ENCODE data around the gene AK8. TPM values are rescaled to one million over a fixed set of nuclear protein-coding genes. Genes with fewer than 3 reads are reported as not detected.

AK8 gene
- total and polyA plus RNA-seq, 2 experiments from 2014 or later: 0.40 to 4.5 TPM

DNA sequence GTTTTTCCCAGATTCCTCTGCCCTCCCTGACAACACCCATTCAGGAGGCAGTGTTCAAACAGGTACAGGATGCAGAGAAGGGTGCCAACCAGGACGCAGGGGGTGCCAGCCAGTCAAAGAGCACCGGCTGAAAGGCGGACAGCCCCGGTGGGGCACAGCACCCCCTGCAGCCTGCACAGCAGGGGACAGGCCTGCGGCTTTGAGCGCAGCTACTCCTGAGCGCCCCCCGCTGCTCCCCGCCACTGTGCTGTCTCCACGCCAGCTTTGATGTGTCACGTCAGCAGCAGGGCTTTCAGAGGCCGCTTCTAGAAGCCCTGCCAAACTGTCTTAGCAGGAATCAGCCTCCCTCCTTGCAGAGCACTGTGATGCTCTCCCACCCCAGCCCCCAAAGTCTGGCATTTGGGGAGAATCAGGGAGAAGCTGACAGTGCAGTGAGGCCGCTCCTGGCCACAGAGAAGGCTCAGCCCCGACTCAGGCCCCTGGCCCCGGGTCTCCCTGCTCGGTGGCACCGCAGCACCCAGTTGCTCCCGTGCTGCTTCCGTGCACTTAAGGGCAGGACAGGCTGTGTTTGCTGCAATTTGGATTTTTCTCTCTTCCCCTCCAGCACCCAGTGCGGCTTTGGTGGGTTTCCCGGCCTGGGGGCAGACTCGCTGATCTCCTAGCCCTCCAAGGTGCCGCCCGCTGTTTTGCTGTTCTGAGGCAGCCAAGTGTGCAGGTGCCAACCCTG, 20.3 kb downstream of the AK8 start:
- DNase-seq (ENCODE audit: low spot score): peak; percentile 51
- Histone ChIP-seq H3K4me3 (no peak overlapping the region), H3K4me2 (peak overlapping the region; percentile 57), H3K27me3 (no peaks in the 10 kb centered on the region), H3K79me2 (no peaks in the 10 kb centered on the region), H3K36me3 (replicated peaks; ENCODE audit: insufficient read depth, low read depth) (no peaks in the 10 kb centered on the region), H3K4me1 (ENCODE audit: insufficient read depth) (peaks cover 7% of the 10 kb centered on the region), H3K9me2 (replicated peaks; ENCODE audit: insufficient read depth) (no peaks in the 10 kb centered on the region), H4K20me1 (ENCODE audit: insufficient read depth, poor library complexity, severe bottlenecking) (no peaks in the 10 kb centered on the region), H2AFZ (no peak overlapping the region), H3K27ac (peak overlapping the region; percentile 79), H3K9me3 (ENCODE audit: low read depth) (no peaks in the 10 kb centered on the region)
- WGBS (ENCODE audit: low lambda C conversion rate, missing lambda C conversion rate): 78% methylated on average over 24 of the region's 24 CpGs
- TF ChIP-seq CTCF (IDR thresholded peaks at IDR 0.05; ENCODE audit: poor library complexity) (peak; percentile 14), EZH2 (IDR thresholded peaks at IDR 0.05; ENCODE audit: borderline replicate concordance) (no peak), EZH2phosphoT487 (IDR thresholded peaks at IDR 0.05; ENCODE audit: low read depth, severe bottlenecking, unreplicated experiment) (no peak)

GRCh38 chr9:132857031-132857430, 21.1 kb downstream of the AK8 start:
- no peak overlapping the region for H2AFZ ChIP-seq
- H3K27me3 ChIP-seq: no peaks in the 10 kb centered on the region
- peak overlapping the region; percentile 57 for H3K4me2 ChIP-seq
- H3K4me3 ChIP-seq: no peak overlapping the region
- no peaks in the 10 kb centered on the region for H3K9me2 ChIP-seq (replicated peaks; ENCODE audit: insufficient read depth)
- no peaks in the 10 kb centered on the region for H3K9me3 ChIP-seq (ENCODE audit: low read depth)
- H4K20me1 ChIP-seq (ENCODE audit: insufficient read depth, poor library complexity, severe bottlenecking): no peaks in the 10 kb centered on the region
- peaks cover 7% of the 10 kb centered on the region for H3K4me1 ChIP-seq (ENCODE audit: insufficient read depth)
- TF ChIP-seq EZH2 (IDR thresholded peaks at IDR 0.05; ENCODE audit: borderline replicate concordance) (no peak), CTCF (IDR thresholded peaks at IDR 0.05; ENCODE audit: poor library complexity) (no peak), EZH2phosphoT487 (IDR thresholded peaks at IDR 0.05; ENCODE audit: low read depth, severe bottlenecking, unreplicated experiment) (no peak)
- peak; percentile 76 for DNase-seq (ENCODE audit: low spot score)
- WGBS (ENCODE audit: low lambda C conversion rate, missing lambda C conversion rate): 62% methylated on average over 8 of the region's 8 CpGs
- H3K36me3 ChIP-seq (replicated peaks; ENCODE audit: insufficient read depth, low read depth): no peaks in the 10 kb centered on the region
- no peaks in the 10 kb centered on the region for H3K79me2 ChIP-seq
- H3K27ac ChIP-seq: peak overlapping the region; percentile 79

- Histone ChIP-seq H3K27me3 (no peaks in the 10 kb centered on the region), H4K20me1 (ENCODE audit: insufficient read depth, poor library complexity, severe bottlenecking) (no peaks in the 10 kb centered on the region), H3K27ac (no peak overlapping the region), H3K4me3 (no peak overlapping the region), H3K9me2 (replicated peaks; ENCODE audit: insufficient read depth) (no peaks in the 10 kb centered on the region), H3K9me3 (ENCODE audit: low read depth) (no peaks in the 10 kb centered on the region), H3K4me2 (no peak overlapping the region), H2AFZ (no peak overlapping the region), H3K36me3 (replicated peaks; ENCODE audit: insufficient read depth, low read depth) (no peaks in the 10 kb centered on the region), H3K4me1 (ENCODE audit: insufficient read depth) (peaks cover 7% of the 10 kb centered on the region), H3K79me2 (no peaks in the 10 kb centered on the region)
- 77% methylated on average over 5 of the region's 5 CpGs for WGBS (ENCODE audit: low lambda C conversion rate, missing lambda C conversion rate)
- TF ChIP-seq EZH2 (IDR thresholded peaks at IDR 0.05; ENCODE audit: borderline replicate concordance): no peak
- no peak for TF ChIP-seq EZH2phosphoT487 (IDR thresholded peaks at IDR 0.05; ENCODE audit: low read depth, severe bottlenecking, unreplicated experiment)
- DNase-seq (ENCODE audit: low spot score): no peak
These were observed 22.2 kb downstream of the AK8 start for GRCh38 chr9:132855904-132856303.

DNA sequence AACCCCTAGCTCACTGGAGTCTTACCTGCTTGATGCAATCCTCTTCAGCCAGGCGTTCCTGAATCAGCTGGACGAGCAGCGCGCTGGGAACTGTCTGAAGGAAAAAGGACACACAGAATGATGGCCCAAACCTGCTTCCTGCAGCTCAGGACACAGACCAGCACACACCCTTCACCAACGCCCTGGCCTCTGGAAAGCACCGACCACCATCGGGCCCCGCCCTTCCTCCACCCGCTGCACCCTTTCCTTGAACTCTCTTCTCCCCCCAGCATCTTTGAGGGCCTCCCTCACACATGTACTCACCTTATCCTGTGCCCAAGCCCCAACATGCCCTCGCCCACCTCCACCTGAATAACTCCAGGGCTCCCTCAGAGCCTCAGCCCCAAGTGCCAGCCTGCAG, 23.3 kb downstream of the AK8 start:
- DNase-seq (ENCODE audit: low spot score): no peak
- Histone ChIP-seq H3K36me3 (replicated peaks; ENCODE audit: insufficient read depth, low read depth) (no peaks in the 10 kb centered on the region), H3K9me3 (ENCODE audit: low read depth) (no peaks in the 10 kb centered on the region), H3K27me3 (no peaks in the 10 kb centered on the region), H4K20me1 (ENCODE audit: insufficient read depth, poor library complexity, severe bottlenecking) (no peaks in the 10 kb centered on the region), H3K27ac (no peak overlapping the region), H2AFZ (no peak overlapping the region), H3K79me2 (no peaks in the 10 kb centered on the region), H3K4me1 (ENCODE audit: insufficient read depth) (peaks cover 7% of the 10 kb centered on the region), H3K9me2 (replicated peaks; ENCODE audit: insufficient read depth) (no peaks in the 10 kb centered on the region), H3K4me2 (no peak overlapping the region), H3K4me3 (no peak overlapping the region)
- WGBS (ENCODE audit: low lambda C conversion rate, missing lambda C conversion rate): 89% methylated on average over 10 of the region's 10 CpGs
- TF ChIP-seq EZH2 (IDR thresholded peaks at IDR 0.05; ENCODE audit: borderline replicate concordance): no peak
- no peak for TF ChIP-seq EZH2phosphoT487 (IDR thresholded peaks at IDR 0.05; ENCODE audit: low read depth, severe bottlenecking, unreplicated experiment)
- TF ChIP-seq CTCF (IDR thresholded peaks at IDR 0.05; ENCODE audit: poor library complexity): no peak
